AG04450 (cell line): ENCODE results near the gene ZNF324. TPM values are rescaled to one million over a fixed set of nuclear protein-coding genes. Genes with fewer than 3 reads are reported as not detected.
A peak's percentile ranks its signal among the peaks of the same experiment; 100 is the strongest.

Source experiments
- CTCF ChIA-PET: fragments of 300-600, 350-600 bp; formaldehyde crosslinking; extraction: SDS; loops from one replicate; lab custom pipeline; 2022; ENCODE audit warnings: antibody characterized with exemption, inconsistent platforms; lab: Charles Lee
- POLR2A ChIA-PET: fragments of 350-600 bp; formaldehyde crosslinking; extraction: SDS; loops from one replicate; lab custom pipeline; 2021; ENCODE audit warnings: antibody characterized with exemption, inconsistent platforms; lab: Yijun Ruan, JAX
- DNase-seq: peaks from one replicate; pipeline ENCODE4 v3.0.0-alpha.2; 2011; ENCODE audit warnings: low read depth, low spot score
- H3K27ac ChIP-seq: one replicate; pipeline ENCODE4 v1.5.1; 2012; ENCODE audit warnings: low read depth, low read length, control low read depth
- H3K27me3 ChIP-seq: one replicate; pipeline ENCODE4 v1.6.0; 2012; ENCODE audit warnings: low read length; ENCODE audit not compliant: control insufficient read depth, insufficient read depth
- H3K4me3 ChIP-seq: 2 replicates; pipeline ENCODE4 v1.5.1; 2011; ENCODE audit warnings: mild to moderate bottlenecking, low read depth, low read length, control low read depth
- H3K9me3 ChIP-seq: 2 replicates; pipeline ENCODE4 v1.5.1; 2012; ENCODE audit warnings: low read length; ENCODE audit not compliant: control insufficient read depth, insufficient read depth
- CTCF ChIP-seq: IDR thresholded peaks from 2 replicates; pipeline ENCODE4 v1.5.1; 2011; ENCODE audit warnings: low read depth, low read length, control low read depth, inconsistent platforms
- polyA plus RNA-seq: library from polyadenylated mRNA; depleted of rRNA; stranded (reverse); fragments of >200 nt; gene quantifications from 2 replicates; pipeline ENCODE4 v1.2.3, GENCODE V29; 2011

The ZNF324 gene
- polyA plus RNA-seq, 1 experiment = 4.4 TPM

GRCh38 chr19:58492265-58492664 lies 25.4 kb downstream of the ZNF324 start:
- no peak for DNase-seq
- ChIA-PET POLR2A (no interaction called here), CTCF (no interaction called here)
- Histone ChIP-seq H3K27ac (no peak overlapping the region), H3K27me3 (no peaks in the 10 kb centered on the region), H3K4me3 (no peak overlapping the region), H3K9me3 (no peaks in the 10 kb centered on the region)
- no peak for TF ChIP-seq CTCF

- POLR2A ChIA-PET = no interaction called here
- CTCF ChIA-PET = no interaction called here
- H3K27me3 ChIP-seq = no peaks in the 10 kb centered on the region
- no peak for DNase-seq
- no peak for TF ChIP-seq CTCF
- peaks cover 9% of the 10 kb centered on the region for H3K9me3 ChIP-seq
- no peak overlapping the region for H3K4me3 ChIP-seq
- H3K27ac ChIP-seq = no peak overlapping the region
Observed at GRCh38 chr19:58497634-58498170, 30.8 kb downstream of the ZNF324 start.

- TF ChIP-seq CTCF = no peak
- Histone ChIP-seq H3K27me3 (no peaks in the 10 kb centered on the region), H3K27ac (no peak overlapping the region), H3K9me3 (peaks cover 9% of the 10 kb centered on the region), H3K4me3 (peak overlapping the region; percentile 62)
- DNase-seq = no peak
- CTCF ChIA-PET = interaction anchor here (2.0 kb wide), 1 partner anchor 21 kb away, joined by 14 read pairs; the partner anchor contains the start of gene ZBTB45
- POLR2A ChIA-PET = no interaction called here
Observed at GRCh38 chr19:58498316-58499020, 31.6 kb downstream of the ZNF324 start.

- peak; percentile 50; the same call in 1 of the 2 replicates for TF ChIP-seq CTCF
- H3K9me3 ChIP-seq = peaks cover 9% of the 10 kb centered on the region
- POLR2A ChIA-PET = interaction anchor here (0.6 to 1.5 kb wide), 4 partner anchors 20 to 33 kb away, joined by 3 to 6 read pairs (median 4); partner anchors contain the start of genes ZBTB45 and ZNF446
- peak; percentile 96 for DNase-seq
- no peaks in the 10 kb centered on the region for H3K27me3 ChIP-seq
- CTCF ChIA-PET = interaction anchor here (0.5 to 2.0 kb wide), 3 partner anchors 15 to 24 kb away, joined by 3 to 14 read pairs (median 5); partner anchors contain the start of gene ZBTB45
- H3K27ac ChIP-seq = peak overlapping the region; percentile 70
- peak overlapping the region; percentile 70 for H3K4me3 ChIP-seq
Observed at GRCh38 chr19:58499021-58499927, 32.4 kb downstream of the ZNF324 start.
